Sigmoid colon (tissue), 7 donors: ENCODE data around the gene IL18. TPM values are rescaled to one million over a fixed set of nuclear protein-coding genes. Genes with fewer than 3 reads are reported as not detected.
"Not testable (repeated sequence)": the region's sequence is repeated elsewhere in the genome, so short reads cannot be mapped to it uniquely, and the experiment has no call there.

ENCODE experiments used
- DNase-seq: peaks from one replicate; pipeline ENCODE4 v3.0.0-alpha.2; 2019
- H3K27ac ChIP-seq, 4 donors: fragments of 200-600 bp; sonication (generic); one replicate each; pipeline ENCODE4 v1.5.1; 2016 to 2019; ENCODE audit warnings: mild to moderate bottlenecking in 1 of 4
- H3K27me3 ChIP-seq, 3 donors: fragments of 200-600 bp; sonication (generic); one replicate each; pipeline ENCODE4 v1.5.1; 2019; ENCODE audit warnings: mild to moderate bottlenecking in 1 of 3
- H3K36me3 ChIP-seq, 4 donors: fragments of 200-600 bp; sonication (generic); one replicate each; pipeline ENCODE4 v1.5.1; 2016 to 2019
- H3K4me1 ChIP-seq, 4 donors: fragments of 200-600 bp; sonication (generic); one replicate each; pipeline ENCODE4 v1.5.1; 2017 to 2019
- H3K4me3 ChIP-seq, 4 donors: fragments of 200-600 bp; sonication (generic); one replicate each; pipeline ENCODE4 v1.5.1; 2017 to 2019; ENCODE audit warnings: mild to moderate bottlenecking in 2 of 4, moderate library complexity in 1 of 4
- H3K9me3 ChIP-seq, 4 donors: fragments of 200-600 bp in 3 of 4; sonication (generic) in 3 of 4; one replicate each; pipeline versions ENCODE4 v1.5.1 to v1.6.1; 2013 to 2019
- EP300 ChIP-seq, 4 donors: sonication (generic); formaldehyde crosslinking; IDR thresholded peaks; one replicate each; pipeline ENCODE4 v1.6.1; 2017; ENCODE audit warnings: antibody characterized with exemption in 4 of 4
- POLR2A ChIP-seq, 2 donors: fragments of 450-650 bp; IDR thresholded peaks; one replicate each; pipeline ENCODE4 v1.6.1; 2016; ENCODE audit warnings: antibody characterized with exemption in 2 of 2, mild to moderate bottlenecking in 2 of 2, moderate library complexity in 2 of 2
- POLR2AphosphoS5 ChIP-seq, 4 donors: sonication (generic); formaldehyde crosslinking; IDR thresholded peaks; one replicate each; pipeline ENCODE4 v1.6.1; 2017; ENCODE audit warnings: antibody characterized with exemption in 4 of 4
- WGBS, 2 donors: extraction: QIAGEN DNeasy Blood & Tissue Kit; methylation state at CpG; one replicate each; pipeline ENCODE4 v1.1.7; 2013; 5-methylcytosine and 5-hydroxymethylcytosine counted together
- intact Hi-C: fragments of 100-400 bp; cut with DNase I; formaldehyde crosslinking; loops from one replicate; pipeline ENCODE4 v1.15.1; 2023
- polyA plus RNA-seq, 3 donors: library from polyadenylated mRNA; stranded (reverse); fragments of 200-250 nt; gene quantifications; one replicate each; pipeline ENCODE4 v1.2.3, GENCODE V29; 2013
- total RNA-seq, 4 donors: library from RNA; depleted of rRNA; stranded (reverse); fragments of >200 nt; gene quantifications; one replicate each; pipeline ENCODE4 v1.1.0, GENCODE V29; 2016
- TF ChIP-seq, protein P1 (sequence below), 4 experiments: fragments of 450-650 bp in 3 of 4; fragments of 200-600 bp in 1 of 4; IDR thresholded peaks; one replicate each; pipeline ENCODE4 v1.5.1; 2016 to 2019; ENCODE audit warnings: antibody characterized with exemption in 4 of 4, mild to moderate bottlenecking in 3 of 4, moderate library complexity in 2 of 4
- donor health status: healthy with polysubstance abuse.
- donor health status: Bipolar disorder and iron deficiency.
- donor health status: healthy.

IL18 gene
- total and polyA plus RNA-seq, 7 donors: 5.8 to 211 (median 18.6) TPM

DNA sequence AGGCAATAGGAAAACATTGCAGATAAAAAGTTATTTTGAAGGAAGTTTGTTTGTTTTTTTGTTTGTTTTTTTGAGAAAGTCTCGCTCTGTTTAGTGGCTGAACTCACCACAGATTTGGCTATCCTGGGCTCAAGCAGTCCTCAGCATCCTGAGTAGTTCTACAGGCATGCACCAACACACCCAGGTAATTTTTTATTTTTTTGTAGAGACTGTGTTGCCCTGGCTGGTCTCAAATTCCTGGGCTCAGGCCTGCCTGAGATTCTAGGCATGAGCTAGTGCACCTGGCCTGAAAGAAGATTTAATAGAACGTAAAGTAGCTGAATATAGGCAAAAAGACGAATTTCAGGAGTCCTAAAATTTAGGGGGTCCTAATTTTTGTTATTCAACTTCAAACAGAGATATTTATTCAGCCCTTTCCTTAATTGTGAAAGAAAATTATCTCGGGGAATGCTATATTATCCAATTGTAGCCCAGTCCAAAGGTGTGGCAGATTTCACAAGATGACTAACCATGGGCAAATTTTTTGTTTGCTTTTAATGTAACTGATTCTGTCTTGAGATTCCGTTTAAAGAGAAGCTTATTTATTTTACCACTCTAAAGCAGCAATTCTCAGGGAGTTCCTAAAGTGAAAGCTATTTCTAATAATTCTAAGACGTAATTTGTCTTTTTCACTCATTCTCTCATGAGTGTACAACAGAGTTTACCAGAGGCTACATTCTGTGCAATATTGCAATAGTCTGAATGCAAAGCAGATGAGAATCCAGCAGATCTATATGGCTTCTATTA, 940 bp downstream of the IL18 start:
- H3K36me3 ChIP-seq: no peaks in the 10 kb centered on the region
- H3K4me1 ChIP-seq: peaks cover 0 to 8% (median 0%) of the 10 kb centered on the region in 4 donors
- WGBS, 2 donors: 31 to 71% methylated on average over 6 of the region's 6 CpGs
- peak overlapping the region in 1 of 4 donors; percentile 33 for H3K27ac ChIP-seq
- intact Hi-C loops: no loop called here
- TF ChIP-seq, protein P1, sequence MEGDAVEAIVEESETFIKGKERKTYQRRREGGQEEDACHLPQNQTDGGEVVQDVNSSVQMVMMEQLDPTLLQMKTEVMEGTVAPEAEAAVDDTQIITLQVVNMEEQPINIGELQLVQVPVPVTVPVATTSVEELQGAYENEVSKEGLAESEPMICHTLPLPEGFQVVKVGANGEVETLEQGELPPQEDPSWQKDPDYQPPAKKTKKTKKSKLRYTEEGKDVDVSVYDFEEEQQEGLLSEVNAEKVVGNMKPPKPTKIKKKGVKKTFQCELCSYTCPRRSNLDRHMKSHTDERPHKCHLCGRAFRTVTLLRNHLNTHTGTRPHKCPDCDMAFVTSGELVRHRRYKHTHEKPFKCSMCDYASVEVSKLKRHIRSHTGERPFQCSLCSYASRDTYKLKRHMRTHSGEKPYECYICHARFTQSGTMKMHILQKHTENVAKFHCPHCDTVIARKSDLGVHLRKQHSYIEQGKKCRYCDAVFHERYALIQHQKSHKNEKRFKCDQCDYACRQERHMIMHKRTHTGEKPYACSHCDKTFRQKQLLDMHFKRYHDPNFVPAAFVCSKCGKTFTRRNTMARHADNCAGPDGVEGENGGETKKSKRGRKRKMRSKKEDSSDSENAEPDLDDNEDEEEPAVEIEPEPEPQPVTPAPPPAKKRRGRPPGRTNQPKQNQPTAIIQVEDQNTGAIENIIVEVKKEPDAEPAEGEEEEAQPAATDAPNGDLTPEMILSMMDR (IDR thresholded peaks at IDR 0.05): no peak
- no peak for TF ChIP-seq EP300 (IDR thresholded peaks at IDR 0.05)
- TF ChIP-seq POLR2A (IDR thresholded peaks at IDR 0.05): no peak
- TF ChIP-seq POLR2AphosphoS5 (IDR thresholded peaks at IDR 0.05): no peak
- H3K27me3 ChIP-seq: no peaks in the 10 kb centered on the region
- H3K4me3 ChIP-seq: peak overlapping the region in 3 of 4 donors; percentile 5 to 34 (median 8)
- DNase-seq: no peak
- no peaks in the 10 kb centered on the region for H3K9me3 ChIP-seq

DNA sequence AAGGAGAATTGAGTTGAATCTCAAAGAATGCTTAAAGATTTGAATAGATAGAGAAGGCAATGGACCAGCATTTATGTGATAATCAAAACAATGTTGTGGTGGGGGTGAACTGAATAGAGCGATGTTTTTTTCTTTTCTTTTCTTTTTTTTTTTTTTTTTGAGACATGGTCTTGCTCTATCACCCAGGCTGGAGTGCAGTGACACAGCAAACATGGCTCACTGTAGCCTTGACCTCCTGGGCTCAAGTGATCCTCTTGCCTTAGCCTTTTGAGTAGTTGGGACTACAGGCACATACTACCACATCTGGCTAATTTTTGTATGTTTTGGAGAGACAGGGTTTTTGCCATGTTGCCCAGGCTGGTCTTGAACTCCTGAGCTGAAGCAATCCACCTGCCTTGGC, 1.7 kb downstream of the IL18 start:
- DNase-seq, intact Hi-C loops, H3K36me3 ChIP-seq, H3K27me3 ChIP-seq, H3K4me3 ChIP-seq, H3K9me3 ChIP-seq: not testable (repeated sequence)
- 95 to 98% methylated on average over 1 of the region's 1 CpG for WGBS, 2 donors
- peak overlapping the region in 1 of 4 donors; percentile 33 for H3K27ac ChIP-seq
- H3K4me1 ChIP-seq: peaks cover 0 to 14% (median 6%) of the 10 kb centered on the region in 4 donors

DNA sequence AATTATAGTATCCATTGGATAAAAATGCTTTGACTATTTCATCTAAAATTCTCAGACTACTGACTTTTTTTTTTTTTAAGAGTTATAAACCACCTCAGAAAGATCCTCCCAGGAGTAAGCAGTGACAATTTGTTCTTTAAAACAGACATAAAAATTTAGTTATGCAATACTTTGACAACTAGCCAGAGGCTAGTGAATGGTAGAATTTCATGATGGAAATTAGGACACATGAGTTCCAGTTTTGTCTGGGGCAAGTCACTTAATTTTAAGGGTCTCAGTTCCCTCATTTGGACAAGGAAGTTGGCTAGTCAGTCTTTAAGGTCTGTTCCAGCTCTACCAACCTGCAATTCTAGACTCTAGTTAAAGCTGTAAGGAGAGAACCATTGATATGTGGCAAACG, 2.9 kb downstream of the IL18 start:
- H3K27ac ChIP-seq: peak overlapping the region in 1 of 4 donors; percentile 19
- no peaks in the 10 kb centered on the region for H3K27me3 ChIP-seq
- peaks cover 0 to 19% (median 7%) of the 10 kb centered on the region in 4 donors for H3K4me1 ChIP-seq
- intact Hi-C loops: no loop called here
- H3K9me3 ChIP-seq: no peaks in the 10 kb centered on the region
- no peak overlapping the region for H3K4me3 ChIP-seq
- DNase-seq: no peak
- WGBS, 2 donors: 10 to 51% methylated on average over 1 of the region's 1 CpG
- TF ChIP-seq POLR2A (IDR thresholded peaks at IDR 0.05) (no peak), EP300 (IDR thresholded peaks at IDR 0.05) (no peak), POLR2AphosphoS5 (IDR thresholded peaks at IDR 0.05) (peak in 1 of 4 donors; percentile 45)
- TF ChIP-seq, protein P1 (IDR thresholded peaks at IDR 0.05): no peak
- no peaks in the 10 kb centered on the region for H3K36me3 ChIP-seq

DNA sequence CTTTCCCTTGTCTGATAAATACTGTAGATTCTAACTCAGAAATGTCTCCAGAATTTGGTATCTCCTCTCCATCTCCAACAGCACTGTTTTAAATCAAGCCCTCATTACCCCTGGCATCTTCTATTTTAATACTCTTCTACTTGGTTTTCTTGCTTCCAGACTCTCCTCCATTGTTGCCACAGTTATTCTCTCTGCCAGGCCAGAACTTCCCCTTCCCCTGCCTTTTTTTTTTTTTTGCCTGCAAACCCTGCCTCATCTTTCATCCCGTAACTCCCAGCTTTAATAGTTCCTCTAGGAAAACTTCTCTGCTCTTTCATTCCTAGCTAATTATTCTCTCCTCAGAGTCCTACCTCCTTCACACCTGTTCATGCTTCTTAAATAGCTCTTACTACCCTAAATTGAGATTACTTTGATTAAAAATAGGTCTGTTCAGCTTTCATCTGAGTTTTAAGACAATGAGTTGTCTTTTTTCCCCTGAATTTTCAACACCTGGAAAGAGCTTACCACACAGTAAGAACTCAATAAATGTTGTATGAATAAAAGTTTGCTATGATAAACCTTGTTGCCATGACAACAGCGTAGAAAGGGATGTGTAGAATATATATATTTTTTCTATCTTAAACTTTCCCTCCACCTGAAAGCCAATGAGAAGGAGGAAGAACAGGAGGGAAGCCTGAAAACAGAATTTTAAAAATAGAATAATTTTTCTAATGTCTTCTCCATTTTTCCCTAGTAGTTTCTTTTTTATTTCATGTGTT, 3.6 kb downstream of the IL18 start:
- Histone ChIP-seq H3K4me1 (peaks cover 0 to 19% (median 7%) of the 10 kb centered on the region in 4 donors), H3K36me3 (no peaks in the 10 kb centered on the region), H3K9me3 (no peaks in the 10 kb centered on the region), H3K4me3 (no peak overlapping the region), H3K27me3 (no peaks in the 10 kb centered on the region), H3K27ac (no peak overlapping the region)
- no peak for DNase-seq
- TF ChIP-seq POLR2A (IDR thresholded peaks at IDR 0.05) (no peak), EP300 (IDR thresholded peaks at IDR 0.05) (no peak)
- 42 to 81% methylated on average over 2 of the region's 2 CpGs for WGBS, 2 donors
- intact Hi-C loops: no loop called here

DNA sequence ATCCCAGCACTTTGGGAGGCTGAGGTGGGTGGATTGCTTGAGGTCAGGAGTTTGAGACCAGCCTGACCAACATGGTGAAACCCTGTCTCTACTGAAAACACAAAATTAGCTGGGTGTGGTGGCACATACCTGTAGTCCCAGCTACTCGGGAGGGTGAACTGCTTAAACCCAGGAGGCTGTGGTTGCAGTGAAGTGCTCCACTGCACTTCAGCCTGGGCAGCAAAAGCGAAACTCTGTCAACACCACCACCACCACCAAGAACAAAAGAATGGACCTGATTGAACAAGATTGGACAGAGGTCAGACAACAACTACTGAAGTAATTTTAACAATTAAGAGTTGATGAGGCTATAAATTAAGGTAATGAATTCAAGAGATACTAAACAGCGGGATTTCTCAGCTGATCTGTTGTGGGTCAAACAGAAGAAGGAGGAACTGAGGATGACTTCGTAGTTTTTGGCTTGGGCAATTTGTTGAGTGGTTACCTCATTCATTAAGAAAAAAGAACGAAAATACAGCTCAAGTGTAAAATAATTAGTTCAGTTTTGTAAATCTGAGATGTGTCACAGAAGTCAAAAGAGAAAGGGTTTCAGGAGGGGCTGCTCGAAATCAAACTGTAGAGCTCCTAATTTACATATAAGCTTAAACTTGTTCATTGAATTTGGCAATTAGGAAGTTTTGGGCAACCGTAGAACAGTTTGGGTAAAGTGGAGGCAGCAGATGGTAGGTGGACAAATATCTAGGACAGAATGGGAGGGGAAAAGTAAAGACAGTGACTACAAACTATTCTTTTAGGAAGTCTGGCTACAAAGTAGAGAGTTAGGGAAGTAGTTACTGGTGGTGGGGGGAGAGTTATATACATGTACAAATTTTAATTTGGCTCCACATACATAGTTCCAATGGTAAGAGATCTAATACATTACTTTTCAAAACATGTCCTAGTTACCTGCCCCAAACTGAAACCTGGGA, 4.5 kb downstream of the IL18 start:
- no peaks in the 10 kb centered on the region for H3K9me3 ChIP-seq
- TF ChIP-seq EP300 (IDR thresholded peaks at IDR 0.05) (no peak), POLR2A (IDR thresholded peaks at IDR 0.05) (no peak), POLR2AphosphoS5 (IDR thresholded peaks at IDR 0.05) (no peak)
- TF ChIP-seq, protein P1 (IDR thresholded peaks at IDR 0.05): no peak
- intact Hi-C loops: no loop called here
- WGBS, 2 donors: 82 to 83% methylated on average over 7 of the region's 7 CpGs
- no peak for DNase-seq
- H3K4me3 ChIP-seq: no peak overlapping the region
- H3K27me3 ChIP-seq: no peaks in the 10 kb centered on the region
- H3K4me1 ChIP-seq: peaks cover 0 to 19% (median 7%) of the 10 kb centered on the region in 4 donors
- no peaks in the 10 kb centered on the region for H3K36me3 ChIP-seq
- no peak overlapping the region for H3K27ac ChIP-seq
